ENCODE measurements around the gene DNM3.
A peak's percentile ranks its signal among the peaks of the same experiment; 100 is the strongest.

DNM3 gene

GRCh38 chr1:171849245-171849898, 8.1 kb downstream of the DNM3 start:
- Histone ChIP-seq H3K9me3 (ENCODE audit: control extremely low read depth in 1 of 5, control insufficient read depth in 4 of 5, insufficient read depth in 2 of 5, low read depth in 1 of 5, low read length in 4 of 5) (no peaks in the 10 kb centered on the region), H3K27ac (ENCODE audit: insufficient read depth in 1 of 2, low read depth in 1 of 2, low read length in 2 of 2, poor library complexity in 1 of 2, severe bottlenecking in 2 of 2) (no peak overlapping the region), H3K36me3 (ENCODE audit: control insufficient read depth in 4 of 4, insufficient read depth in 4 of 4, low read length in 3 of 4) (no peaks in the 10 kb centered on the region), H3K4me1 (ENCODE audit: control extremely low read depth in 1 of 4, control insufficient read depth in 4 of 4, insufficient read depth in 4 of 4, low read length in 3 of 4) (peaks cover 0 to 8% (median 6%) of the 10 kb centered on the region in 4 experiments), H3K4me3 (ENCODE audit: control insufficient read depth in 1 of 7, extremely low read depth in 1 of 7, insufficient read depth in 4 of 7, low read depth in 2 of 7, low read length in 6 of 7) (no peak overlapping the region), H3K27me3 (replicated peaks in 2 of 5; ENCODE audit: control insufficient read depth in 4 of 5, insufficient read depth in 5 of 5, low read length in 4 of 5) (no peaks in the 10 kb centered on the region)
- CTCF ChIA-PET = no interaction called here
- POLR2A ChIA-PET = no interaction called here
- no CpG with 5 or more reads among the region's 5 CpGs for WGBS (ENCODE audit: insufficient coverage)
- no peak for DNase-seq

GRCh38 chr1:171850651-171851350, 9.5 kb downstream of the DNM3 start:
- peaks cover 0 to 8% (median 6%) of the 10 kb centered on the region in 4 experiments for H3K4me1 ChIP-seq (ENCODE audit: control extremely low read depth in 1 of 4, control insufficient read depth in 4 of 4, insufficient read depth in 4 of 4, low read length in 3 of 4)
- H3K4me3 ChIP-seq (ENCODE audit: control insufficient read depth in 1 of 7, extremely low read depth in 1 of 7, insufficient read depth in 4 of 7, low read depth in 2 of 7, low read length in 6 of 7) = peak overlapping the region in 2 of 7 experiments; percentile 8 to 15
- no peaks in the 10 kb centered on the region for H3K27me3 ChIP-seq (replicated peaks in 2 of 5; ENCODE audit: control insufficient read depth in 4 of 5, insufficient read depth in 5 of 5, low read length in 4 of 5)
- H3K9me3 ChIP-seq (ENCODE audit: control extremely low read depth in 1 of 5, control insufficient read depth in 4 of 5, insufficient read depth in 2 of 5, low read depth in 1 of 5, low read length in 4 of 5) = no peaks in the 10 kb centered on the region
- H3K27ac ChIP-seq (ENCODE audit: insufficient read depth in 1 of 2, low read depth in 1 of 2, low read length in 2 of 2, poor library complexity in 1 of 2, severe bottlenecking in 2 of 2) = no peak overlapping the region
- POLR2A ChIA-PET = no interaction called here
- peak in 2 of 3 donors; percentile 34 to 46 for DNase-seq
- CTCF ChIA-PET = interaction anchor here (0.8 to 2.0 kb wide), 4 partner anchors 13 to 133 kb away, joined by 3 to 6 read pairs (median 4); no protein-coding TSS in a partner anchor
- no peaks in the 10 kb centered on the region for H3K36me3 ChIP-seq (ENCODE audit: control insufficient read depth in 4 of 4, insufficient read depth in 4 of 4, low read length in 3 of 4)
- 66% methylated on average over 5 of the region's 5 CpGs for WGBS (ENCODE audit: insufficient coverage)

- Histone ChIP-seq H3K36me3 (ENCODE audit: control insufficient read depth in 4 of 4, insufficient read depth in 4 of 4, low read length in 3 of 4) (no peaks in the 10 kb centered on the region), H3K27me3 (replicated peaks in 2 of 5; ENCODE audit: control insufficient read depth in 4 of 5, insufficient read depth in 5 of 5, low read length in 4 of 5) (no peaks in the 10 kb centered on the region), H3K27ac (ENCODE audit: insufficient read depth in 1 of 2, low read depth in 1 of 2, low read length in 2 of 2, poor library complexity in 1 of 2, severe bottlenecking in 2 of 2) (no peak overlapping the region), H3K4me1 (ENCODE audit: control extremely low read depth in 1 of 4, control insufficient read depth in 4 of 4, insufficient read depth in 4 of 4, low read length in 3 of 4) (peaks cover 0 to 8% (median 6%) of the 10 kb centered on the region in 4 experiments), H3K9me3 (ENCODE audit: control extremely low read depth in 1 of 5, control insufficient read depth in 4 of 5, insufficient read depth in 2 of 5, low read depth in 1 of 5, low read length in 4 of 5) (no peaks in the 10 kb centered on the region), H3K4me3 (ENCODE audit: control insufficient read depth in 1 of 7, extremely low read depth in 1 of 7, insufficient read depth in 4 of 7, low read depth in 2 of 7, low read length in 6 of 7) (no peak overlapping the region)
- CTCF ChIA-PET = interaction anchor here (1.1 to 2.9 kb wide), 4 partner anchors 15 to 52 kb away, joined by 3 to 9 read pairs (median 5); no protein-coding TSS in a partner anchor
- POLR2A ChIA-PET = no interaction called here
- DNase-seq = no peak
Measured at GRCh38 chr1:171852272-171852671, 11.0 kb downstream of the DNM3 start.

- POLR2A ChIA-PET = no interaction called here
- Histone ChIP-seq H3K4me1 (ENCODE audit: control extremely low read depth in 1 of 4, control insufficient read depth in 4 of 4, insufficient read depth in 4 of 4, low read length in 3 of 4) (peaks cover 0 to 7% (median 6%) of the 10 kb centered on the region in 4 experiments), H3K9me3 (ENCODE audit: control extremely low read depth in 1 of 5, control insufficient read depth in 4 of 5, insufficient read depth in 2 of 5, low read depth in 1 of 5, low read length in 4 of 5) (no peaks in the 10 kb centered on the region), H3K4me3 (ENCODE audit: control insufficient read depth in 1 of 7, extremely low read depth in 1 of 7, insufficient read depth in 4 of 7, low read depth in 2 of 7, low read length in 6 of 7) (no peak overlapping the region), H3K27me3 (replicated peaks in 2 of 5; ENCODE audit: control insufficient read depth in 4 of 5, insufficient read depth in 5 of 5, low read length in 4 of 5) (no peaks in the 10 kb centered on the region), H3K27ac (ENCODE audit: insufficient read depth in 1 of 2, low read depth in 1 of 2, low read length in 2 of 2, poor library complexity in 1 of 2, severe bottlenecking in 2 of 2) (no peak overlapping the region), H3K36me3 (ENCODE audit: control insufficient read depth in 4 of 4, insufficient read depth in 4 of 4, low read length in 3 of 4) (no peaks in the 10 kb centered on the region)
- CTCF ChIA-PET = interaction anchor here (1.1 to 1.4 kb wide), 2 partner anchors 50 to 91 kb away, joined by 3 read pairs; no protein-coding TSS in a partner anchor
- WGBS (ENCODE audit: insufficient coverage) = no CpG with 5 or more reads among the region's 1 CpG
- DNase-seq = peak; percentile 59 to 92 (median 82)
Measured at GRCh38 chr1:171855381-171855780, 14.1 kb downstream of the DNM3 start.

GRCh38 chr1:171858696-171859095, 17.4 kb downstream of the DNM3 start:
- Histone ChIP-seq H3K36me3 (ENCODE audit: control insufficient read depth in 4 of 4, insufficient read depth in 4 of 4, low read length in 3 of 4) (no peaks in the 10 kb centered on the region), H3K4me3 (ENCODE audit: control insufficient read depth in 1 of 7, extremely low read depth in 1 of 7, insufficient read depth in 4 of 7, low read depth in 2 of 7, low read length in 6 of 7) (no peak overlapping the region), H3K27me3 (replicated peaks in 2 of 5; ENCODE audit: control insufficient read depth in 4 of 5, insufficient read depth in 5 of 5, low read length in 4 of 5) (no peaks in the 10 kb centered on the region), H3K4me1 (ENCODE audit: control extremely low read depth in 1 of 4, control insufficient read depth in 4 of 4, insufficient read depth in 4 of 4, low read length in 3 of 4) (no peaks in the 10 kb centered on the region), H3K27ac (ENCODE audit: insufficient read depth in 1 of 2, low read depth in 1 of 2, low read length in 2 of 2, poor library complexity in 1 of 2, severe bottlenecking in 2 of 2) (no peak overlapping the region), H3K9me3 (ENCODE audit: control extremely low read depth in 1 of 5, control insufficient read depth in 4 of 5, insufficient read depth in 2 of 5, low read depth in 1 of 5, low read length in 4 of 5) (no peaks in the 10 kb centered on the region)
- WGBS (ENCODE audit: insufficient coverage) = 68% methylated on average over 3 of the region's 3 CpGs
- no peak for DNase-seq
- POLR2A ChIA-PET = no interaction called here
- CTCF ChIA-PET = interaction anchor here (1.0 to 3.2 kb wide), 4 partner anchors 11 to 125 kb away, joined by 4 to 11 read pairs (median 5); no protein-coding TSS in a partner anchor

GRCh38 chr1:171860696-171861095, 19.4 kb downstream of the DNM3 start:
- H3K27me3 ChIP-seq (replicated peaks in 2 of 5; ENCODE audit: control insufficient read depth in 4 of 5, insufficient read depth in 5 of 5, low read length in 4 of 5) = no peaks in the 10 kb centered on the region
- WGBS (ENCODE audit: insufficient coverage) = 100% methylated on average over 1 of the region's 1 CpG
- no peak overlapping the region for H3K4me3 ChIP-seq (ENCODE audit: control insufficient read depth in 1 of 7, extremely low read depth in 1 of 7, insufficient read depth in 4 of 7, low read depth in 2 of 7, low read length in 6 of 7)
- no peak overlapping the region for H3K27ac ChIP-seq (ENCODE audit: insufficient read depth in 1 of 2, low read depth in 1 of 2, low read length in 2 of 2, poor library complexity in 1 of 2, severe bottlenecking in 2 of 2)
- no peaks in the 10 kb centered on the region for H3K9me3 ChIP-seq (ENCODE audit: control extremely low read depth in 1 of 5, control insufficient read depth in 4 of 5, insufficient read depth in 2 of 5, low read depth in 1 of 5, low read length in 4 of 5)
- peaks cover 0 to 3% (median 0%) of the 10 kb centered on the region in 4 experiments for H3K4me1 ChIP-seq (ENCODE audit: control extremely low read depth in 1 of 4, control insufficient read depth in 4 of 4, insufficient read depth in 4 of 4, low read length in 3 of 4)
- CTCF ChIA-PET = no interaction called here
- H3K36me3 ChIP-seq (ENCODE audit: control insufficient read depth in 4 of 4, insufficient read depth in 4 of 4, low read length in 3 of 4) = no peaks in the 10 kb centered on the region
- DNase-seq = no peak
- POLR2A ChIA-PET = no interaction called here

GRCh38 chr1:171863531-171863930, 22.2 kb downstream of the DNM3 start:
- POLR2A ChIA-PET = no interaction called here
- CTCF ChIA-PET = interaction anchor here (0.7 to 1.6 kb wide), 3 partner anchors 13 to 116 kb away, joined by 3 to 5 read pairs (median 4); no protein-coding TSS in a partner anchor
- no peaks in the 10 kb centered on the region for H3K36me3 ChIP-seq (ENCODE audit: control insufficient read depth in 4 of 4, insufficient read depth in 4 of 4, low read length in 3 of 4)
- no peak overlapping the region for H3K27ac ChIP-seq (ENCODE audit: insufficient read depth in 1 of 2, low read depth in 1 of 2, low read length in 2 of 2, poor library complexity in 1 of 2, severe bottlenecking in 2 of 2)
- H3K4me3 ChIP-seq (ENCODE audit: control insufficient read depth in 1 of 7, extremely low read depth in 1 of 7, insufficient read depth in 4 of 7, low read depth in 2 of 7, low read length in 6 of 7) = no peak overlapping the region
- no peaks in the 10 kb centered on the region for H3K27me3 ChIP-seq (replicated peaks in 2 of 5; ENCODE audit: control insufficient read depth in 4 of 5, insufficient read depth in 5 of 5, low read length in 4 of 5)
- peaks cover 0 to 9% (median 6%) of the 10 kb centered on the region in 4 experiments for H3K4me1 ChIP-seq (ENCODE audit: control extremely low read depth in 1 of 4, control insufficient read depth in 4 of 4, insufficient read depth in 4 of 4, low read length in 3 of 4)
- no peaks in the 10 kb centered on the region for H3K9me3 ChIP-seq (ENCODE audit: control extremely low read depth in 1 of 5, control insufficient read depth in 4 of 5, insufficient read depth in 2 of 5, low read depth in 1 of 5, low read length in 4 of 5)
- WGBS (ENCODE audit: insufficient coverage) = 100% methylated on average over 3 of the region's 4 CpGs
- no peak for DNase-seq

All from common myeloid progenitor, CD34-positive (primary cell).